ENCODE data around the gene ZNF580. TPM values are rescaled to one million over a fixed set of nuclear protein-coding genes. Genes with fewer than 3 reads are reported as not detected.

Gene ZNF580
- total and polyA plus RNA-seq, 2 of the 13 experiments (the other 11 are each of a cell fraction or from before 2014, with no cell fraction given) = 4.4 to 6.0 TPM

DNA sequence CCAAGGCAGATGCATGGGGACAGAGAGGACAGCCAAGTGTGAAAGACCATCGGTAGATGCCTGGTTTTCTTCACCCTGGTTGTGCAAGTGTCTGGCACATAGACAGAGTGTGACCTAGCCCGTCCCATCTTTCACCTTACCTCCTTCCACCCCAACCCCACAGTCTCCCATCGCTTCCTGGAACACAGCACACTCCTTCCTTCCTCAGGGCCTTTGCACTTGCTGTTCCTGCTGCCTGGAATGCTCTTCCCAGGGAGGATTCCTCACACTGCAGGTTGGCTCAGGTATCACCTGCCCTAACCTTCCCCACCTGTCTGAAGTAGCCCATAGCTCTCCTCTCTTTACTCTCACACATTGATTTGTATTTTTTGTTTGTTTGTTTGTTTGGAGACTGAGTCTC is 44.5 kb upstream of the ZNF580 start:
- no TSS peak for BruUV-seq (replicated peaks)
- FAIRE-seq = no peak
- Histone ChIP-seq H3K4me2 (ENCODE audit: low read depth, low read length) (no peak overlapping the region), H3K4me3 (replicated peaks in 1 of 3; ENCODE audit: insufficient read depth in 1 of 3, low read depth in 2 of 3, low read length in 3 of 3) (no peak overlapping the region), H3K9ac (ENCODE audit: insufficient read depth, low read depth, low read length) (no peak overlapping the region), H3K27ac (ENCODE audit: extremely low read length, insufficient read depth, low read length) (no peak overlapping the region), H3K9me3 (ENCODE audit: low read length) (no peaks in the 10 kb centered on the region), H2AFZ (ENCODE audit: low read length) (no peak overlapping the region), H3K36me3 (replicated peaks in 1 of 2; ENCODE audit: control insufficient read depth in 1 of 2, insufficient read depth in 2 of 2, low read length in 2 of 2) (peaks cover 10 to 32% of the 10 kb centered on the region in 2 experiments; a peak in 4 of 5 replicates), H3K79me2 (ENCODE audit: insufficient read depth, low read length) (peaks cover 2% of the 10 kb centered on the region), H4K20me1 (ENCODE audit: insufficient read depth, low read length) (0 out of 2 replicates have a peak, but pooled peaks cover 6% of the 10 kb centered on the region), H3K27me3 (ENCODE audit: control insufficient read depth in 1 of 2, insufficient read depth in 2 of 2, low read length in 2 of 2) (no peaks in the 10 kb centered on the region; a peak in 1 of 5 replicates), H3K4me1 (ENCODE audit: insufficient read depth, low read length) (peaks cover 16% of the 10 kb centered on the region)
- intact Hi-C loops (cut with micrococcal nuclease; ENCODE audit: unreplicated experiment) = no loop called here
- no peak for ATAC-seq
- CTCF ChIA-PET (ENCODE audit: low intra/inter-chr PET ratio, low total read pairs) = no interaction called here
- 94% methylated on average over 3 of the region's 3 CpGs for WGBS (ENCODE audit: low lambda C conversion rate)
- POLR2A ChIA-PET = interaction anchor here (1.0 kb wide), 1 partner anchor 9 kb away, joined by 4 read pairs; no protein-coding TSS in a partner anchor
- DNase-seq (ENCODE audit: low spot score) = no peak
- in situ Hi-C loops (cut with HindIII; ENCODE audit: extremely low pct_ligation_motif_present, low pct_unique_long_range_greater_than_20kb) = no loop called here
- TF ChIP-seq MATR3 (CRISPR knock-in tag; IDR thresholded peaks at IDR 0.05) = no peak
- no peak for TF ChIP-seq GTF3A (CRISPR knock-in tag; conservative IDR thresholded peaks at IDR 0.05)
- no peak for TF ChIP-seq ZNF331 (CRISPR knock-in tag; IDR thresholded peaks at IDR 0.05)
- no peak for TF ChIP-seq ERF (CRISPR knock-in tag; IDR thresholded peaks at IDR 0.05)
- TF ChIP-seq, protein P1, sequence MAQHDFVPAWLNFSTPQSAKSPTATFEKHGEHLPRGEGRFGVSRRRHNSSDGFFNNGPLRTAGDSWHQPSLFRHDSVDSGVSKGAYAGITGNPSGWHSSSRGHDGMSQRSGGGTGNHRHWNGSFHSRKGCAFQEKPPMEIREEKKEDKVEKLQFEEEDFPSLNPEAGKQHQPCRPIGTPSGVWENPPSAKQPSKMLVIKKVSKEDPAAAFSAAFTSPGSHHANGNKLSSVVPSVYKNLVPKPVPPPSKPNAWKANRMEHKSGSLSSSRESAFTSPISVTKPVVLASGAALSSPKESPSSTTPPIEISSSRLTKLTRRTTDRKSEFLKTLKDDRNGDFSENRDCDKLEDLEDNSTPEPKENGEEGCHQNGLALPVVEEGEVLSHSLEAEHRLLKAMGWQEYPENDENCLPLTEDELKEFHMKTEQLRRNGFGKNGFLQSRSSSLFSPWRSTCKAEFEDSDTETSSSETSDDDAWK (CRISPR knock-in tag; IDR thresholded peaks at IDR 0.05) = no peak
- TF ChIP-seq ZNF781 (CRISPR knock-in tag; IDR thresholded peaks at IDR 0.05; ENCODE audit: borderline replicate concordance, not compliant biosample characterization) = no peak
- TF ChIP-seq, protein P2, sequence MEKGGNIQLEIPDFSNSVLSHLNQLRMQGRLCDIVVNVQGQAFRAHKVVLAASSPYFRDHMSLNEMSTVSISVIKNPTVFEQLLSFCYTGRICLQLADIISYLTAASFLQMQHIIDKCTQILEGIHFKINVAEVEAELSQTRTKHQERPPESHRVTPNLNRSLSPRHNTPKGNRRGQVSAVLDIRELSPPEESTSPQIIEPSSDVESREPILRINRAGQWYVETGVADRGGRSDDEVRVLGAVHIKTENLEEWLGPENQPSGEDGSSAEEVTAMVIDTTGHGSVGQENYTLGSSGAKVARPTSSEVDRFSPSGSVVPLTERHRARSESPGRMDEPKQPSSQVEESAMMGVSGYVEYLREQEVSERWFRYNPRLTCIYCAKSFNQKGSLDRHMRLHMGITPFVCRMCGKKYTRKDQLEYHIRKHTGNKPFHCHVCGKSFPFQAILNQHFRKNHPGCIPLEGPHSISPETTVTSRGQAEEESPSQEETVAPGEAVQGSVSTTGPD (CRISPR knock-in tag; IDR thresholded peaks at IDR 0.05) = no peak
- TF ChIP-seq ZNF768 (CRISPR knock-in tag; IDR thresholded peaks at IDR 0.05) = no peak
- TF ChIP-seq, protein P3, sequence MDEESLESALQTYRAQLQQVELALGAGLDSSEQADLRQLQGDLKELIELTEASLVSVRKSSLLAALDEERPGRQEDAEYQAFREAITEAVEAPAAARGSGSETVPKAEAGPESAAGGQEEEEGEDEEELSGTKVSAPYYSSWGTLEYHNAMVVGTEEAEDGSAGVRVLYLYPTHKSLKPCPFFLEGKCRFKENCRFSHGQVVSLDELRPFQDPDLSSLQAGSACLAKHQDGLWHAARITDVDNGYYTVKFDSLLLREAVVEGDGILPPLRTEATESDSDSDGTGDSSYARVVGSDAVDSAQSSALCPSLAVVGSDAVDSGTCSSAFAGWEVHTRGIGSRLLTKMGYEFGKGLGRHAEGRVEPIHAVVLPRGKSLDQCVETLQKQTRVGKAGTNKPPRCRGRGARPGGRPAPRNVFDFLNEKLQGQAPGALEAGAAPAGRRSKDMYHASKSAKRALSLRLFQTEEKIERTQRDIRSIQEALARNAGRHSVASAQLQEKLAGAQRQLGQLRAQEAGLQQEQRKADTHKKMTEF (CRISPR knock-in tag; IDR thresholded peaks at IDR 0.05) = no peak
- no peak for TF ChIP-seq MTA3 (CRISPR knock-in tag; IDR thresholded peaks at IDR 0.05)
- TF ChIP-seq ISL2 (CRISPR knock-in tag; IDR thresholded peaks at IDR 0.05) = no peak
- no peak for TF ChIP-seq ZNF879 (CRISPR knock-in tag; IDR thresholded peaks at IDR 0.05)
- TF ChIP-seq, protein P4, sequence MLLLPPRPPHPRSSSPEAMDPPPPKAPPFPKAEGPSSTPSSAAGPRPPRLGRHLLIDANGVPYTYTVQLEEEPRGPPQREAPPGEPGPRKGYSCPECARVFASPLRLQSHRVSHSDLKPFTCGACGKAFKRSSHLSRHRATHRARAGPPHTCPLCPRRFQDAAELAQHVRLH (CRISPR knock-in tag; IDR thresholded peaks at IDR 0.05; ENCODE audit: borderline replicate concordance, low read depth) = no peak
- TF ChIP-seq THAP11 (CRISPR knock-in tag; IDR thresholded peaks at IDR 0.05) = no peak
- TF ChIP-seq ZNF335 (CRISPR knock-in tag; IDR thresholded peaks at IDR 0.05) = no peak
- no peak for TF ChIP-seq ZFP90 (CRISPR knock-in tag; IDR thresholded peaks at IDR 0.05; ENCODE audit: borderline replicate concordance)
